ENCODE measurements around the gene HCAR3. TPM values are rescaled to one million over a fixed set of nuclear protein-coding genes. Genes with fewer than 3 reads are reported as not detected.

Gene HCAR3
- total and polyA plus RNA-seq, 2 of the 13 experiments (the other 11 are each of a cell fraction or from before 2014, with no cell fraction given): 0.11 to 12.8 TPM

GRCh38 chr12:122730215-122731014, 13.8 kb upstream of the HCAR3 start, which contains the start of gene HCAR1 (continued):
- TF ChIP-seq, protein P1, sequence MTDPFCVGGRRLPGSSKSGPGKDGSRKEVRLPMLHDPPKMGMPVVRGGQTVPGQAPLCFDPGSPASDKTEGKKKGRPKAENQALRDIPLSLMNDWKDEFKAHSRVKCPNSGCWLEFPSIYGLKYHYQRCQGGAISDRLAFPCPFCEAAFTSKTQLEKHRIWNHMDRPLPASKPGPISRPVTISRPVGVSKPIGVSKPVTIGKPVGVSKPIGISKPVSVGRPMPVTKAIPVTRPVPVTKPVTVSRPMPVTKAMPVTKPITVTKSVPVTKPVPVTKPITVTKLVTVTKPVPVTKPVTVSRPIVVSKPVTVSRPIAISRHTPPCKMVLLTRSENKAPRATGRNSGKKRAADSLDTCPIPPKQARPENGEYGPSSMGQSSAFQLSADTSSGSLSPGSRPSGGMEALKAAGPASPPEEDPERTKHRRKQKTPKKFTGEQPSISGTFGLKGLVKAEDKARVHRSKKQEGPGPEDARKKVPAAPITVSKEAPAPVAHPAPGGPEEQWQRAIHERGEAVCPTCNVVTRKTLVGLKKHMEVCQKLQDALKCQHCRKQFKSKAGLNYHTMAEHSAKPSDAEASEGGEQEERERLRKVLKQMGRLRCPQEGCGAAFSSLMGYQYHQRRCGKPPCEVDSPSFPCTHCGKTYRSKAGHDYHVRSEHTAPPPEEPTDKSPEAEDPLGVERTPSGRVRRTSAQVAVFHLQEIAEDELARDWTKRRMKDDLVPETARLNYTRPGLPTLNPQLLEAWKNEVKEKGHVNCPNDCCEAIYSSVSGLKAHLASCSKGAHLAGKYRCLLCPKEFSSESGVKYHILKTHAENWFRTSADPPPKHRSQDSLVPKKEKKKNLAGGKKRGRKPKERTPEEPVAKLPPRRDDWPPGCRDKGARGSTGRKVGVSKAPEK (CRISPR knock-in tag; IDR thresholded peaks at IDR 0.05; ENCODE audit: borderline replicate concordance): peak; percentile 60; the same call in 1 of the 2 replicates
- TF ChIP-seq, protein P2, sequence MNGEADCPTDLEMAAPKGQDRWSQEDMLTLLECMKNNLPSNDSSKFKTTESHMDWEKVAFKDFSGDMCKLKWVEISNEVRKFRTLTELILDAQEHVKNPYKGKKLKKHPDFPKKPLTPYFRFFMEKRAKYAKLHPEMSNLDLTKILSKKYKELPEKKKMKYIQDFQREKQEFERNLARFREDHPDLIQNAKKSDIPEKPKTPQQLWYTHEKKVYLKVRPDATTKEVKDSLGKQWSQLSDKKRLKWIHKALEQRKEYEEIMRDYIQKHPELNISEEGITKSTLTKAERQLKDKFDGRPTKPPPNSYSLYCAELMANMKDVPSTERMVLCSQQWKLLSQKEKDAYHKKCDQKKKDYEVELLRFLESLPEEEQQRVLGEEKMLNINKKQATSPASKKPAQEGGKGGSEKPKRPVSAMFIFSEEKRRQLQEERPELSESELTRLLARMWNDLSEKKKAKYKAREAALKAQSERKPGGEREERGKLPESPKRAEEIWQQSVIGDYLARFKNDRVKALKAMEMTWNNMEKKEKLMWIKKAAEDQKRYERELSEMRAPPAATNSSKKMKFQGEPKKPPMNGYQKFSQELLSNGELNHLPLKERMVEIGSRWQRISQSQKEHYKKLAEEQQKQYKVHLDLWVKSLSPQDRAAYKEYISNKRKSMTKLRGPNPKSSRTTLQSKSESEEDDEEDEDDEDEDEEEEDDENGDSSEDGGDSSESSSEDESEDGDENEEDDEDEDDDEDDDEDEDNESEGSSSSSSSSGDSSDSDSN (CRISPR knock-in tag; IDR thresholded peaks at IDR 0.05): peak; percentile 32; the same call in 1 of the 2 replicates
- no peak for TF ChIP-seq TEAD2 (CRISPR knock-in tag; IDR thresholded peaks at IDR 0.05)
- no peak for TF ChIP-seq ZNF367 (CRISPR knock-in tag; IDR thresholded peaks at IDR 0.05; ENCODE audit: borderline replicate concordance)
- no peak for TF ChIP-seq HNRNPH1 (optimal IDR thresholded peaks at IDR 0.05; ENCODE audit: low read depth, low read length)
- TF ChIP-seq RBM39 (IDR thresholded peaks at IDR 0.05; ENCODE audit: low read depth, low read length, poor library complexity, severe bottlenecking): no peak
- no peak for TF ChIP-seq ZNF766 (CRISPR knock-in tag; IDR thresholded peaks at IDR 0.05; ENCODE audit: borderline replicate concordance)
- TF ChIP-seq, protein P3, sequence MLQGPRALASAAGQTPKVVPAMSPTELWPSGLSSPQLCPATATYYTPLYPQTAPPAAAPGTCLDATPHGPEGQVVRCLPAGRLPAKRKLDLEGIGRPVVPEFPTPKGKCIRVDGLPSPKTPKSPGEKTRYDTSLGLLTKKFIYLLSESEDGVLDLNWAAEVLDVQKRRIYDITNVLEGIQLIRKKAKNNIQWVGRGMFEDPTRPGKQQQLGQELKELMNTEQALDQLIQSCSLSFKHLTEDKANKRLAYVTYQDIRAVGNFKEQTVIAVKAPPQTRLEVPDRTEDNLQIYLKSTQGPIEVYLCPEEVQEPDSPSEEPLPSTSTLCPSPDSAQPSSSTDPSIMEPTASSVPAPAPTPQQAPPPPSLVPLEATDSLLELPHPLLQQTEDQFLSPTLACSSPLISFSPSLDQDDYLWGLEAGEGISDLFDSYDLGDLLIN (CRISPR knock-in tag; IDR thresholded peaks at IDR 0.05; ENCODE audit: borderline replicate concordance): no peak
- no peak for TF ChIP-seq GMEB1 (CRISPR knock-in tag; IDR thresholded peaks at IDR 0.05; ENCODE audit: borderline replicate concordance)
- TF ChIP-seq ZNF558 (CRISPR knock-in tag; IDR thresholded peaks at IDR 0.05; ENCODE audit: borderline replicate concordance): no peak
- peak; percentile 82 for TF ChIP-seq PPARG (CRISPR knock-in tag; conservative IDR thresholded peaks at IDR 0.05)
- no peak for TF ChIP-seq ZNF879 (CRISPR knock-in tag; IDR thresholded peaks at IDR 0.05)
- TF ChIP-seq ZNF280B (CRISPR knock-in tag; IDR thresholded peaks at IDR 0.05; ENCODE audit: borderline replicate concordance): no peak
- TF ChIP-seq SOX5 (CRISPR knock-in tag; IDR thresholded peaks at IDR 0.05; ENCODE audit: borderline replicate concordance): 0 out of 2 replicates have a peak, but pooled peaks have one; percentile 3
- TF ChIP-seq PRPF4 (IDR thresholded peaks at IDR 0.05; ENCODE audit: low read depth, low read length, poor library complexity, severe bottlenecking): no peak
- TF ChIP-seq MEIS2 (CRISPR knock-in tag; IDR thresholded peaks at IDR 0.05): no peak
- 0 out of 2 replicates have a peak, but pooled peaks have one; percentile 22 for TF ChIP-seq MAX (IDR thresholded peaks at IDR 0.05)
- no peak for TF ChIP-seq ZSCAN9 (CRISPR knock-in tag; IDR thresholded peaks at IDR 0.05; ENCODE audit: borderline replicate concordance)
